ENCODE results near the gene CLEC5A. TPM values are rescaled to one million over a fixed set of nuclear protein-coding genes. Genes with fewer than 3 reads are reported as not detected.

The CLEC5A gene
- total RNA-seq, 1 donor from 2014 or later: not detected

- Mint-ChIP-seq H3K27ac (ENCODE audit: unreplicated experiment) (no peak overlapping the region), H3K4me3 (no peak overlapping the region), H3K36me3 (ENCODE audit: low read depth) (no peaks in the 10 kb centered on the region), H3K27me3 (ENCODE audit: low read depth) (peaks cover 21% of the 10 kb centered on the region), H3K4me1 (peaks cover 10% of the 10 kb centered on the region), H3K9me3 (no peaks in the 10 kb centered on the region)
- TF ChIP-seq CTCF (conservative IDR thresholded peaks at IDR 0.05): peak; percentile 1
- no peak for DNase-seq (ENCODE audit: low read depth, low spot score)
These were observed 29.9 kb upstream of the CLEC5A start for GRCh38 chr7:141976524-141977245.

- Mint-ChIP-seq H3K27ac (ENCODE audit: unreplicated experiment) (peak overlapping the region; percentile 43), H3K4me1 (peaks cover 10% of the 10 kb centered on the region), H3K4me3 (peak overlapping the region; percentile 54), H3K9me3 (no peaks in the 10 kb centered on the region), H3K36me3 (ENCODE audit: low read depth) (no peaks in the 10 kb centered on the region), H3K27me3 (ENCODE audit: low read depth) (peaks cover 21% of the 10 kb centered on the region)
- peak; percentile 91 for DNase-seq (ENCODE audit: low read depth, low spot score)
- TF ChIP-seq CTCF (conservative IDR thresholded peaks at IDR 0.05): peak; percentile 97
These were observed 29.2 kb upstream of the CLEC5A start for GRCh38 chr7:141975806-141976523.

- no peak overlapping the region for H3K27ac Mint-ChIP-seq (ENCODE audit: unreplicated experiment)
- no peak for DNase-seq (ENCODE audit: low read depth, low spot score)
- peaks cover 21% of the 10 kb centered on the region for H3K27me3 Mint-ChIP-seq (ENCODE audit: low read depth)
- H3K4me1 Mint-ChIP-seq: peaks cover 10% of the 10 kb centered on the region
- H3K9me3 Mint-ChIP-seq: no peaks in the 10 kb centered on the region
- no peaks in the 10 kb centered on the region for H3K36me3 Mint-ChIP-seq (ENCODE audit: low read depth)
- TF ChIP-seq CTCF (conservative IDR thresholded peaks at IDR 0.05): peak; percentile 59
- no peak overlapping the region for H3K4me3 Mint-ChIP-seq
These were observed 28.1 kb upstream of the CLEC5A start for GRCh38 chr7:141974831-141975230.

- Mint-ChIP-seq H3K4me3 (no peak within 1 kb of the TSS), H3K4me1 (peaks cover 10% of the 10 kb centered on the region), H3K27me3 (ENCODE audit: low read depth) (peaks cover 21% of the 10 kb centered on the region), H3K36me3 (ENCODE audit: low read depth) (no peaks in the 10 kb centered on the region), H3K27ac (ENCODE audit: unreplicated experiment) (no peak within 1 kb of the TSS), H3K9me3 (no peaks in the 10 kb centered on the region)
- no peak for DNase-seq (ENCODE audit: low read depth, low spot score)
- TF ChIP-seq CTCF (conservative IDR thresholded peaks at IDR 0.05): no peak
These were observed 26.9 kb upstream of the CLEC5A start, which contains the start of gene TAS2R38 for GRCh38 chr7:141973673-141974072. Gene TAS2R38, minus strand, starts transcription at chr7:141973773. Its CDS starts 84 bp downstream, at chr7:141973689.

GRCh38 chr7:141960687-141961422, 14.1 kb upstream of the CLEC5A start:
- Mint-ChIP-seq H3K27ac (ENCODE audit: unreplicated experiment) (no peak overlapping the region), H3K36me3 (ENCODE audit: low read depth) (peaks cover 2% of the 10 kb centered on the region), H3K4me1 (peaks cover 4% of the 10 kb centered on the region), H3K4me3 (no peak overlapping the region), H3K9me3 (peaks cover 6% of the 10 kb centered on the region), H3K27me3 (ENCODE audit: low read depth) (no peaks in the 10 kb centered on the region)
- TF ChIP-seq CTCF (conservative IDR thresholded peaks at IDR 0.05): no peak
- DNase-seq (ENCODE audit: low read depth, low spot score): no peak

All from neural crest cell (in vitro differentiated cells).